ENCODE results near the gene CD164L2.
A peak's percentile ranks its signal among the peaks of the same experiment; 100 is the strongest.

CD164L2 gene

GRCh38 chr1:27342778-27343638 lies 40.1 kb downstream of the CD164L2 start (continued):
- TF ChIP-seq ZBTB10 (tag by site-specific recombination; IDR thresholded peaks at IDR 0.05) (peak; percentile 23; the same call in 1 of the 2 replicates), SP2 (tag by site-specific recombination; IDR thresholded peaks at IDR 0.05) (peak; percentile 60), ZNF600 (tag by site-specific recombination; IDR thresholded peaks at IDR 0.05) (peak; percentile 81), ZNF660 (tag by site-specific recombination; IDR thresholded peaks at IDR 0.05) (no peak), GLI4 (tag by site-specific recombination; IDR thresholded peaks at IDR 0.05) (0 out of 2 replicates have a peak, but pooled peaks have one; percentile 44), HIC1 (tag by site-specific recombination; IDR thresholded peaks at IDR 0.05) (peak; percentile 60; the same call in 1 of the 2 replicates), KLF17 (tag by site-specific recombination; IDR thresholded peaks at IDR 0.05) (peak; percentile 65), OSR2 (tag by site-specific recombination; IDR thresholded peaks at IDR 0.05) (peak; percentile 68), ZFHX2 (tag by site-specific recombination; conservative IDR thresholded peaks at IDR 0.05) (peak; percentile 100), ATF2 (tag by site-specific recombination; IDR thresholded peaks at IDR 0.05; ENCODE audit: low read depth) (no peak), ZNF398 (tag by site-specific recombination; IDR thresholded peaks at IDR 0.05) (peak; percentile 47; the same call in 1 of the 2 replicates), ZNF223 (tag by site-specific recombination; IDR thresholded peaks at IDR 0.05) (peak; percentile 94)

- Histone ChIP-seq H3K36me3 (ENCODE audit: control insufficient read depth in 2 of 2, insufficient read depth in 1 of 2, low read length in 2 of 2) (peaks cover 0 to 6% of the 10 kb centered on the region in 2 experiments; a peak in 1 of 3 replicates), H3K4me1 (ENCODE audit: control insufficient read depth, insufficient read depth, low read length) (peaks cover 3% of the 10 kb centered on the region; the same call in 1 of the 2 replicates), H3K4me3 (ENCODE audit: low read depth, low read length) (peak overlapping the region; percentile 43), H3K27ac (ENCODE audit: extremely low read depth, low read depth, low read length) (no peak overlapping the region; the same call in 1 of the 2 replicates), H3K9me3 (ENCODE audit: control insufficient read depth, insufficient read depth, low read depth, low read length) (no peaks in the 10 kb centered on the region)
- POLR2A ChIA-PET: interaction anchor here (2.2 kb wide), 1 partner anchor 23 kb away, joined by 8 read pairs; no protein-coding TSS in a partner anchor
- CTCF ChIA-PET: interaction anchor here (0.5 to 4.6 kb wide), 6 partner anchors 10 to 866 kb away, joined by 3 to 27 read pairs (median 6); no protein-coding TSS in a partner anchor
- TF ChIP-seq ZNF114 (tag by site-specific recombination; IDR thresholded peaks at IDR 0.05) (no peak), SALL2 (tag by site-specific recombination; IDR thresholded peaks at IDR 0.05; ENCODE audit: borderline replicate concordance) (0 out of 2 replicates have a peak, but pooled peaks have one; percentile 24), ZNF2 (tag by site-specific recombination; IDR thresholded peaks at IDR 0.05) (peak; percentile 53; the same call in 1 of the 2 replicates), ZNF311 (tag by site-specific recombination; IDR thresholded peaks at IDR 0.05; ENCODE audit: borderline replicate concordance) (no peak), ZNF19 (tag by site-specific recombination; IDR thresholded peaks at IDR 0.05; ENCODE audit: low read depth) (no peak), ZNF324 (tag by site-specific recombination; IDR thresholded peaks at IDR 0.05) (no peak), ZFP37 (tag by site-specific recombination; IDR thresholded peaks at IDR 0.05) (no peak), KLF9 (tag by site-specific recombination; IDR thresholded peaks at IDR 0.05; ENCODE audit: low read depth) (no peak), ELK4 (IDR thresholded peaks at IDR 0.05; ENCODE audit: borderline replicate concordance, low read depth, low read length) (no peak), ZNF280C (tag by site-specific recombination; IDR thresholded peaks at IDR 0.05) (0 out of 2 replicates have a peak, but pooled peaks have one; percentile 63)
These were observed 40.7 kb downstream of the CD164L2 start for GRCh38 chr1:27342391-27342777.

Measured in HEK293 (cell line).